GM21576 (cell line): ENCODE measurements around the gene RGL1.

Source experiments
- ATAC-seq: cut with Tn5 transposase; IDR thresholded peaks from one replicate; pipeline ENCODE4 v1.9.1; 2021; ENCODE audit warnings: mild to moderate bottlenecking, moderate library complexity; ENCODE audit not compliant: unreplicated experiment

The RGL1 gene

DNA sequence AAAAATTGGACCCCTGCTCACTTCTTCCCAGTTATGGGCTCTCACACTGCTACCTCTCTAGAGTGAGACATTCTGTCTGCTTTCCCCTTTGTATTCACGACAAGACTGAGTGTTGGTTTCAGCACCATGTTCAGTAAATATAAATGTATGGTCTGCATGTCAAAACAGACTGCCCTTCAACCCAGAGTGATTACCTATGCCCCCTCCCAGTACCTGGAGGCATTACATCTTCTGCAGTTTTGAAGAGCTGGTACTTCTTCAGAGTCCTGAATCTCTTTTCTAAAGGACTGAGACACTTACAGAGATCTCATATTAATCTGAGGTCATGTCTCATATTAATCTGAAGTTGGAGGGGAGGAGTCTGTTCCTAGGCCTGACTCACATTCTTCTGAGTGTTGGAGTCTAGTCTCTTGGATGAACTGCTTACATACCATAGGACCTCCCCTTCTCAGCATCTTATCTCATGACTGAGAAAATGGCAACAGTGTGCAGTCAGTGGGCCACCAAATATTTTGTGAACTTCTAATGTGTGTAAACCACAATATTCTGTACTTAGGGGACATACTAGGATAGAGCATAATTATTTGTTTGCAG is 80.3 kb downstream of the RGL1 start:
- no peak for ATAC-seq

DNA sequence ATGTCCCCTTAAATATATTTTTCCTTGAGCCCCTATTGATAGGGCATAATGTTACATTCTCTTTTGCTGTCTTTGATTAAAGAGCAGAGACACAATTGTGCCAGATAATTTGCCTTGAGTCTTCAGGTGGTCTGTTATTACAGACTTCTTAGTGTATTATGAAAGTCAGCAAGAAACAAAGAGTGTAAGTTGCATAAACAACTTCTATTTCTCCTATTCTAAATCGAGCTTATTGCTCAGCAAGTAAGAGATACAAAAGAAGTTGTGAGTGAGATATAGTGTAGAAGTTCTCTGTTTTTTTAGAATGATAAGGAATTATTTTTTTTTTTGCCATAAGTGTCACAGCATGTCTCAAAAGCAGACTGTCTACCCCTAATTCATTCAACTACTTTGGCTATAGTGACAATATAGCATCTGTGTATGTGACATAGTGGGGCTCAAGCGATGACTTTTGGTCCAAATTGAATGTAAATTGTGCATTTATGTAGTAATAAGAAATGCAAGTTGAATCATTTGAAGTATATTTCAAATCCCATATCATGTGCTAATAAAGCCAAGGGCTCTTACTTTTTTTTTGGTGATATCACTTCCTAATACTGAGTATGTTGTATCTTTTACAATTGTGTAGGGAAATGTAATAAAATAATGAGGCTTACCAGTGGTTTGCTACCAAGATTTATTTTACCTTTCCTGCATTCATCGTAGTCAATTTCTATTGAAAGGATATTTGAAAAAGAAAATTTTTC is 81.3 kb downstream of the RGL1 start:
- no peak for ATAC-seq

DNA sequence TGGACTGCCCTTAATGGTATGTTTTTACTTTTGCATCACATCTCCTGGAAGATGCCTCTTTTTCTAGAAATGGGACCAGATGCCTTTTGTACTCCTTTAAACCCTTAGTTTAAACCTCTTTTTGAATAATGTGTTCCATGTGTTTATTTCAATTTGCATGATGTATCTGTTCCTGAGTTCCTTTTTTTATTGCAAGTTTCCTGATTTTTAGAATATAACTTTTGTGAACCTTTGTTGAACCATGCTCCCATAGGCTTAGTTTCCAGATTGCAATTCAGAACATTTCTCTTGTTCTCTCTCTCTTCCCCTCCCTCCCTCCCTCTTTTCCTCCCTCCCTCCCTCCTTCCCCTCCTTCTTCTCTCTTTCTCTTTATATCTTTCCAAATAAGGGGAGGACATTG is 81.9 kb downstream of the RGL1 start:
- ATAC-seq = no peak

DNA sequence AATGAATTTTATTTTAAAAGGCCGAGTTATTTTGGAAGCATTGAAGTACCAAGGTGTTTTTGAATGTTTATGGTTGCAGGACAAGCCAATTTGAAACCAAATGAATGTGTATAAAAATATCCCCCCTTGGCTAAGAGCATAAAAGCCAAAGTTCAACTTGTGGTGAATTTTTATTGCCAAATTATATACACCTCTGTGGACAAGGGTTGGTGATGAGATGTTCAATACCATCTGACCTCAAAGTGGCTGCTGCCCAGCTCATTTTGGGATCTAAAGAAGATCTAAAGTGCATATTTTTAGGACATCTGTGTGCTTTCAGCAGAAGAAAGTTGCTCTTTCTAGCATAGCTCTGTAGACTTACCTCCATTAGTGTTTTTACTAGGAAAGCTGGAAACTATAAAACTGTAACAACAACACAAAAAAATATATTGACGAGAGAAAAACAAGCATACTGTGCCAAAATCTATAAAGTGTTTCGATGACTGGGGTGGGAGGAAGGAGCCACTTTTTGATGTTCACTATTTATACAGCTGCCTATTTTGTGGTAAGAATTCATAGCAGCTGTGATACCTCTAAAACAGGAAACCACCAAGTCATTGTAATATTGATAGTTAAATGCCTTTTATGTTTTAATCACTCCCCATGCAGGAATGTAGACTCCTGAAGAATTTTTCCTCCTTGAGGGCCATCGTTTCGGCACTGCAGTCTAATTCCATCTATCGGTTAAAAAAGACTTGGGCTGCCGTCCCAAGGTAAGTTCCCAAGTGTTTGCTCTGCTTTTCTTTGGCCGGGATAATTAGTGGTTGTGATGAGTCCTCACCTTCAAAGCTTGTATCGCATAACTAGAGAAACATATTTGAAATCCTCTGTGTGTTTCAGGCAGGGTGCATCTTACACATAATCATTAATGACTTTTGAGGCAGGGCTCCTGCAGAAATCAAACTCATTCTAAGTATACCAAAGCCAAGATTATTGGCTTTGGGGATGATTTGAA is 83.2 kb downstream of the RGL1 start:
- no peak for ATAC-seq

DNA sequence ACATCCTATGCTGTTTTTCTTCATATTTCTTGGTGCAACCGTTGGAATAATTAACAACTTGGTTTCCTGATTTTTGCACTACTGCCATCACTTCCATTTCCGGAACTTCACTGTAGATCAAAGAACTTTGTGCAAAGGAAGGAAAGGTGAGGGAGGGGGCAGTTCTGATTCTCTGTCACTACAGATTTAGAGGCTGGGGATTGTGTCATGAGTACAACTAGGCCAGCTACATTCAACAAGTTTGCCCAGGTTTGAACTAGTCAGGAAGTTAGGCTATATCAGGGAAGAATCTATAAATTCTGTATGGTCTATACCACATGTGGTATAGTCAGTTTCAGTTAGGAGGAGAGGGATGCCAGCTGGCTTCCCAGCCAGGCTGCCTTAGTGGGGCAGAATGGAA is 84.2 kb downstream of the RGL1 start:
- ATAC-seq = no peak

DNA sequence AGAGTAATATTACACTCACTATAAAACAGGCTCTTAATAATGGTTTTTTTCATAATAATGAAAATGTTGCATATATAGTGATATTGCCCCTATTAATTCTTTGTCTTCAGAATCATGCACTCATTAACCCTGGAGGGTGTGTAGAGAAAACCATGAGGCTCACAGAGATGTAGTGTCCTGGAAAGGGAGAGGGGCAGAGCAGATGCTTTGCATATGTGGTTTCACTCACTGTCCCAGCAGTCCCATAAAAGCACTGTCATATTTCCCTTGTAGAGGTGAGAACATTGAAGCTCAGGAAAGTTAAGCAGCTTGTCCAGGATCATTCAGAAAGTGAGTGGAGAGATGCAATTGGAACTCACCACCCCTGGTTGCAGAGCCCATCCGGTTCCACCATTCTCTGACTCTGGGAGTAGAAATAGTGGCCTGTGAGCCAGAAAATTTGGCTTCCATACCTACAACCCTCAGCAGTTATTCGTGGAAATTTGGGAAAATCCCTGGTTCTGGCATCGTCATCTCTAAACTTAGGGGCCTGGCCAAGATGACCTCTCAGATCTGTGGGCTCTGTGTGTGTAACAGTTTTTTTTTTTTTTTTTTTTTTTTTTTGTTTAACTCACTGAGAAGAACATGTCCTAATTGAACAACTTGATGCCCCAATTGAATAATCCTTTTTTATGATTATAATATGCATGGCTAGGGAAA is 86.4 kb downstream of the RGL1 start:
- peak; percentile 49 for ATAC-seq

DNA sequence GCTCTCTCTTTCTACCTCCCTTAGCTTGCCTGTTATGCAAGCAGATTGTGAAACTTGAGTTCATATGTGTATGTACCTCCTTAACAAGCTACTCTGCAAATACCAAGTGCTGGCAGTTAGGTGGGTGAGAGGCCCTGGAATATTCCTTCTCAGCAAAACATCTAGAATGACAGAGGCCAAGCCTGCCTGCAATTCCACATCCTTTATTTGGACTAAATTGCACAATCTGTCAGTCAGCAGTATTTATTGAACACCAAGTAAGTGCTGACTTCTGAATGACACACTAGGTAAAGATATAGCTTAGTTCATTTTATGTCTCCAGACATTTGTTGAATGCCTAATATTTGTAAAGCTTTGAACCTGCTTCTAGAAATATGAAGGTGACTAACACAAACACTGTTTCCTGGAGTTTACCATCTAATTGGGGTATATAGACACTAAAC is 87.5 kb downstream of the RGL1 start:
- no peak for ATAC-seq

DNA sequence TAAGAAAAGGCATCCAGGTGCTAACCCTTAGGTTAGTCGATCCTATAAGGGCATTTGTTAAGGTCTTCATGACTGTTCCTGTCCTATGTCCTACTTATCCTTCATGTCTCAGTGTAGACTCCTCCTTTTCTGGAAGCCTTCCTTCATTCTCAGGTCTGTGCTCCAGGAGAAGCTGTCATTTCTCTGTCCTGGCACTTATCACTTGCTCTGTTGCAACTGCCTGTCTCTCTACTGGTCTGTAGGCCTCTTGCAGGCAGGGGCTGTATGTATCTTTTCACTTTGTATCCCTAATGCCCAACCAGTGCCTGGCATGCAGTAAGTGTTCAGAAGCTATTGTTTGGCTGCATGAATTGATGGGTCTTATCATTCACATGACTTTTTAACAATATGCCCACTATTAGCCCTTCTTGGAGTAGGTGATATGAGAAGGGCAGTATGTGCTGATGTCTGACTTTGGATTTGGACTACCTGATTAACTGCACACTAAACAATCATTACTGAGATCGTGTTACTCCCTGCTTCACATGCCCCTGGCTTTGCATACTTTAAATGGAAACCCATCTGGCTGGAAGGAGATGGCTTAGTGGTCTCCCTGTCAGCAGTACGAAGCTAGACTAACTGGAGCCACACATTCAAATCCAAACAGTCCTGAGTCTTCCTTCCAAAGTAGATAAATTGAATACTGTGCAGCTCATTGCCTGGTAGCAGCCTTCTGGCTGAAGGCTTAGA is 88.8 kb downstream of the RGL1 start:
- no peak for ATAC-seq

DNA sequence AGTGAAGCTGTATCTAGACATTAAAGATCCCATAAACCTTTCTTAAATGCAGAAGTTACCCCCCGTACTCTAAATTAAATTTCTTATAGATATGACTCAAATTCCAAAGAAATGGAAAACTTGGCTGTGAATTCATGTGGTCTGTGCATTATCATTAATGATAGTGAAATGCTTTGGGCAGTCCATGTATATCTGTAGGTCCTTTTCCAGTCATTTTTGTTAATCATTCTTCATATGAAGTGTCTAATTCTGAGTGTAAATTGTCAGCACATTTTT is 89.3 kb downstream of the RGL1 start:
- no peak for ATAC-seq

DNA sequence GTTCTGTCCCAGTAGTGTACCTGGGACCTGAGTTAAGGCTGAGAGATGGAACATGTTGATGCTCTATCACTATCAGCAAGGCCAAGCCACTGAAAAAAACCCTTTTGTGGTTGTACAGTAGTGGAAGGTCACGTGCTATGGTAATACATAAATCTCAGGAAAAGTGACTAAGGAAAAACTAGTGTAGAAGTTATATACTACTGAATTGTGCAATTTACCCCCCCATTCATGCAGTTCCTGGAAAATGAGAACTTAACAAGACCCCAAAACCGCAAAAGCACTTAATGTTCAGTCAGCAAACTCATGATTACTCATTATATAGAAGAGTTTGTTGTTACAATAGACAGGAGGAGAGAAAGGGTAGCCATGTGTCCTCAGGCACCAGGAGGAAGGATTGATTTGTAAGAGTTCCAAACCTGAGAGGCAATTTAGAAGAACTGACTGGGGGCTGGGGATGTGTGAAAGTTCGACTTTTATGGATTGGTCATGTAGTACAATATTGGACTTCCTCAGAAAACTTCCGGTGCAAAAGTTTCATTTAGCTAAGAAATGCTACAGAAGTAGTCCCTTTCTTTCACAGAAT is 91.6 kb downstream of the RGL1 start:
- no peak for ATAC-seq

DNA sequence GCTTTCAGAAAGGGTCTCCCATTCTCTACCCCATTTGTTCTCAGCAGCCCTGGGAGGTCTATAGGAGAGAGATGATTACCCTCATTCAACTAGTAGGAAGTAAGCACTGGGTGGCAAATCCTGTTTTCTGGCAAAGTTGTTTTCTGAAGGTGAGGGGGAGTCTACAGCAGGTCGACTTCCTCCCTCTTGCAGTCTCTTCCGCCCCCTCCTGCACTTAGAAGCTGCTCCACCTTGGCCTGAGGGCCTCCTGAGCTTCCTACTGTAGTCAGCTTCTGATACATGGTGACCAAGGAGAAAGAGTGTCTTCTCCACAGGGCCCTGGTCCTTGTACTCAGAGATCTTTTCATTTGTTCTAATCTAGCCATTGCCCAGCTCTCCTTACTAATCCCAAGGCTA is 93.1 kb downstream of the RGL1 start:
- ATAC-seq = peak; percentile 24

DNA sequence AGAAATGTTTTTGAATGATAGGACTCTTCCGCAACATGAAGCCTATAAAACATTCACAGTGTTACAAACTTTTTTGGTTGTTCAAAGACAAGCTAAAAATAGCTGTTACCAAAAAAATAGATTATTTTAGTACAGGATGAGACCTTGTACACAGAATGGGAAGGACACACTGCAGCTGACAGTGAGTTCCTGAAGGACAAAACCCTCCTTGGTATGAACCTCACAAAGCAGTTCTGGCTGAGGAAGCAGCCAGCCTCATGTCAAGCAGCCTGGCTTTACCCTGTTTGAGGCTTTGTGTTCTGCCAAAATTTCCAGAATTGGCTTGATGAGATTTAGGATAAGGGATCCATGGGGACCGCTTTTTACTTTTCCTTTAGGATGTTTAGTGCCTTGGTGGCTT is 93.7 kb downstream of the RGL1 start:
- no peak for ATAC-seq

DNA sequence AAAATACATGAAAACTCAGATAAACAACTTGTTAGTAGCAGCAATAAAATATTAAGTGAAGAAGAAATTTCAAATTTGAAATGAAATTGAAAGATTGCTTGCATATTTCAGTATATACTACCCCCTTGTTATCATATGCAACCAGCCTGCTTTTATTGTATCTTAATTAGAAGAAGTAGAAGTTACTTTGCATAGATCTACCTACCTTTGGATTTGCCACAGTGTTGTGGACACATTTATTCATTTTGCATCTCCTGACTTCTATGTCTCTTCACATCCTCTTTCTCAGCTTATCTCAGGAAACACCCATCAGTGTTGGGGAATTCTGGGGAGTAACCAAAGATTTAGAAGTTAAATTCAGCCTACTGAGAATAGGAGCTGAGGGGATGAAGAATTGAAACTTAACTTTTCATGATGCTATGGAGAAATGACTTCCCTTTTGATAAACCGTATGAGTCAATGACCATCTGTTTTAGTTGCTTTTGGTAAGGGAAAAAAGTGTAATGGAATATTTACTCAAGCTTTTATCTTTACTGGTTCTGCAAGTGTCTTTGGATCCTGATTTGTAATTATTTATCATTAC is 96.9 kb downstream of the RGL1 start:
- ATAC-seq = no peak

DNA sequence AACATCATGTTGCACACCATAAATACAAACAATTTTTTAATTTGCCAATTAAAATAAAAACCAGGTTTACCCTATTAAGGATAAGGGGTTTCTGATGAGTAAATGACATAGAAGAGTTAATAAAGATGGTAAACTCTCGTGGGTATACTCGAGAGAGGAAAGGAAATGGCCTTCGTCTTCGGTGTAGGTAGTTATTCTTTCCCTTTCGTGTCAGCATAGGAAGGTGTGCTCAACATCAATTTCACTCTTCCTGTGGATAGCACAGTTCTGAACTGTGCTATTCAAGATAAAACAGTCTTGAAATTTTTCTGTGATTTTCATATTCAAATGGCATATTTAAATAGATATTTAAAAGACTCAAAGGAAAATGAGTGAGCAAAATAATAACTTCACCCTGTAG is 98.2 kb downstream of the RGL1 start:
- peak; percentile 51 for ATAC-seq

DNA sequence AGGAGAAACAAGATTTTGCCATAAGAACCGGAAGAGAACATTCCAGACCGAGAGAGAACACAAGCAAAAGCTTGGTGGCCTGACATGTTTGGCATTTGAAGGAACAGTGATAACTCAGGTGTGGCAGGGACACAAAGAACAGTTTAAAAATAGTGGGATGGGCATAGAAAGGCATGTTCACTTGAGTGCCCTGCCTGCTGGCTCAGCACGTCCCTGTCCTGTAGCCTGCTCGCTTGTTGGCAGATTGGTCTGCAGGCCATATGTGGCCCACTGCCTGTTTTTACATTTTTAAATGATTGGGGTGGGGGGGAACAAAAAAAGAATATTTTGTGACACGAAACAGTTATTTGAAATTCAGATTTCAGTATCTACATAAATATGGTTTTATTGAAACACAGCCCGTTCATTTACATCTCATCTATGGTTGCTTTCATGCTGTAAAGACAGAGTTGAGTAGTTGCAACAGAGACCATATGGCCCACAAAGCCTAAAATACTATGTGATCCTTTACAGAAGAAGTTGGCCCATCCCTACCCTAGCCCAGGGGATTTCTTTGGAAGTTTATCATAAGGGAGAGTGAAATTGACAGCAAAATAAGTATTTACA is 100.7 kb downstream of the RGL1 start:
- ATAC-seq = no peak

DNA sequence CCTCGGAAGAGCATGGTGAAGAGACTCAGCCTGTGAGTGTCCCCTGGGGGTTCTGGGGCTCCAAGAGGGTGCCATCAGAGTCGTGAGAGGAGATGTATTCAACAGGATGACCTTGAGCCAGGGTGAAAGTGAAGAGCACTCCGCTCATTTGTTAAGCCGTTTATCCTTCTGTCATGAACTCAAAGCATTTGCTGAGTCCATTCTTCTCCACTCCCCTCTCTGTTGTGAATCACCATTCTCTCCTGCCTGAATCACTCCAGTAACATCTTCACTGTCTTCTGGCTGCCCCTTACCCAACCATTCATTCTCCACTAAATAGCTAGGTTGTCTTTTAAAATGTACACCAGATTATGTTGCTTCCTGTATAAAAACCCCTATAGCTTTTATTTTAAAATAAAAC is 102.2 kb downstream of the RGL1 start:
- ATAC-seq = no peak

DNA sequence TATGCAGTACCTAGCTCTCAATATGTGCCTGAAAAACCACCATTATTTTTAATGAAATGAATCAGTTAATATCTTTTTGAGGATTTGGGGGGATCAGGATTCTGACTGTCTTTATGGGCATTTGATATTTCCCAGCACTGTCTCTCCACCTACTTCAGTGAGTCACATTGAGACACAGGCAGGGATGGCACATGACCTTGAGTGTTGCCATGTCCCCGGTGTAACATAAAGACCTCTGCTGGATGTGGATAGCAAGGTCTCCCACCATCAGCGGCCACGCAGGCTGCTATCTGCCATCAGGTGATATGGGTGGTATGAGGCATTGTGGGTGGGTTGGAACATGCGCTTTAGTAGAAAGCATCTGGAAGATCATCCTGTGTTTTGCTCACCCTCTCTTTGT is 103.2 kb downstream of the RGL1 start:
- ATAC-seq = no peak

DNA sequence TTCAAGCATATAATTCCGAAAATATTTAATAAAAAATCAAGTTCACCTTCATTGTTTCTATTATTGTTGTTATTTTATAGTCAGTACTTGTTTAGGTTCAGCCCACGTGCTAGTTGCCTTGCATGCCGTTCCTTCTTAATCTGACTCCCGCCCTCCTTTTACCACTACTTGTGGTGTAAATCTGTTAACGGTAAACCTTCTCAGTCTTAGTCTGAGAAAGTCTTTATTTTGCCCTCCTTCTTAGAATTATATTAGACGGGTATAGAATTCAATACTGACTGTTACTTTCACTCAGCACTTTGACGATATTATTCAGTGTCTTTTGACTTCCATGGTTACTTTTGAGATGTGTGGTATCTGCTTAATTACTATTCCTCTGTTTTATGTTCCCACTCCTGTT is 104.8 kb downstream of the RGL1 start:
- ATAC-seq = no peak

DNA sequence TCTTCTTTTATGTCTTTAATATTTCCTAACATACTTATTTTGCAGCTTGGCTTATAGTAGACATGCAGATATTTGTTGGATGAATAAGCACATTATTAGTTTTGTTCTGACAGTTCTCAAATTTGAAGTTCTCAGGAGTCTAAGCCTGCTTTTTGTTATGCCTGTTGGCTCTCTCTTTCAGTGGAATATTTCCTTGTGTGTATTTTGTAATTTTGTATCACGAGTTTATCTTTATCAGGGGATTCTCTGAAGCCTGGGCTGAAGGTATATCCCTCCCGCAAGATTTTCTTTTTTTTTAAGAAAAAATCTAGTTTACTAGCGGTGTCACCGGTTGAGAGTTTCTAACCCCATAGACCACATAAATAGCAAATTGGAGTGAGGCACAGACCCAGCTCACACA is 105.9 kb downstream of the RGL1 start:
- ATAC-seq = no peak

DNA sequence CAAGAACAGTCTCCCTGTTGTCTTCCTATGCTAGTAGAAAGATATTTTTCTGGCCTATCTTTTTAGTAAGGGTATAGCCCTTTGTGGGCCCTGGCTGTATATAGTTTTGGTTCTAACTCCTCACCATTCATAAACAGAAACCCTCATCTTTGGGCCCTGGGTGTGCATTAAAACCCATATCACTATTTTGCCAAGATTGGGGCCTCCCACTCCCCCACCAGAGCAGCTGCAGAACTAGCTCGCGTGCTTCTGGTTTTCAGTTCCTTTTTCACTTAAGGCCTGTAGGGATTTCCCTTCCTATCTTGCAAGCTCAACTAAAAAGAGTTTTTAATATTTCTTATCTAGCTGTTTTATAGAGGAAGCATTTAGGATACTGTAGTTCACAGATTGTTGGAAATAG is 106.4 kb downstream of the RGL1 start:
- ATAC-seq = peak; percentile 80
